Natural killer cell (primary cell): Measurements from ENCODE around the gene HLA-G. TPM values are rescaled to one million over a fixed set of nuclear protein-coding genes. Genes with fewer than 3 reads are reported as not detected.

Experiments used
- ATAC-seq, 3 donors: fragments of 150-1000 bp in 2 of 3; fragments of 200-7000 bp in 1 of 3; cut with Tn5 transposase; 1 replicate in 1 of 3; 2 replicates in 2 of 3; pipeline ENCODE4 v1.10.0; 2021; ENCODE audit warnings: mild to moderate bottlenecking in 2 of 3, moderate library complexity in 2 of 3
- DNase-seq, 2 donors: peaks; one replicate each; pipeline versions ENCODE4 v3.0.0 to v3.0.0-alpha.2; 2013 to 2021; ENCODE audit warnings: mixed read lengths in 1 of 2
- H3K27ac ChIP-seq: one replicate; pipeline ENCODE4 v1.5.1; 2013; ENCODE audit warnings: mild to moderate bottlenecking, low read length
- H3K27me3 ChIP-seq: one replicate; pipeline ENCODE4 v1.6.1; 2013; ENCODE audit warnings: low read length; ENCODE audit not compliant: control insufficient read depth, insufficient read depth
- H3K36me3 ChIP-seq: one replicate; pipeline ENCODE4 v1.6.1; 2013; ENCODE audit warnings: low read length; ENCODE audit not compliant: control insufficient read depth, insufficient read depth
- H3K4me1 ChIP-seq: one replicate; pipeline ENCODE4 v1.6.1; 2013; ENCODE audit warnings: low read length; ENCODE audit not compliant: control insufficient read depth, insufficient read depth
- H3K4me3 ChIP-seq: one replicate; pipeline ENCODE4 v1.5.1; 2013; ENCODE audit warnings: low read length
- H3K9me3 ChIP-seq: one replicate; pipeline ENCODE4 v1.6.1; 2013; ENCODE audit warnings: low read length; ENCODE audit not compliant: control insufficient read depth, insufficient read depth
- H3K27ac Mint-ChIP-seq, 2 donors: one replicate each; pipeline ENCODE4 v1.8.0; 2022; ENCODE audit warnings: mild to moderate bottlenecking in 2 of 2, mixed read lengths in 2 of 2, moderate library complexity in 1 of 2
- H3K27me3 Mint-ChIP-seq, 2 donors: one replicate each; pipeline ENCODE4 v1.8.0; 2022; ENCODE audit warnings: low read depth in 2 of 2, mixed read lengths in 2 of 2
- H3K36me3 Mint-ChIP-seq: one replicate; pipeline ENCODE4 v1.8.0; 2022; ENCODE audit warnings: mixed read lengths
- H3K4me1 Mint-ChIP-seq, 2 donors: one replicate each; pipeline ENCODE4 v1.8.0; 2022; ENCODE audit warnings: mixed read lengths in 2 of 2
- H3K4me3 Mint-ChIP-seq: one replicate; pipeline ENCODE4 v1.8.0; 2022; ENCODE audit warnings: mild to moderate bottlenecking, moderate library complexity, mixed read lengths
- H3K9me3 Mint-ChIP-seq, 2 donors: one replicate each; pipeline ENCODE4 v1.8.0; 2022; ENCODE audit warnings: mixed read lengths in 2 of 2
- WGBS: methylation state at CpG from one replicate; pipeline ENCODE4 v1.1.7; 2013; ENCODE audit warnings: missing lambda C conversion rate; ENCODE audit not compliant: insufficient coverage; 5-methylcytosine and 5-hydroxymethylcytosine counted together
- intact Hi-C: fragments of 100-400 bp; cut with micrococcal nuclease; formaldehyde crosslinking; loops from one replicate; pipeline ENCODE4 v1.14.2; 2022
- total RNA-seq, 4 donors: library from RNA; stranded (reverse); fragments of 120-200 nt in 1 of 4; gene quantifications; one replicate each; pipeline versions ENCODE4 v1.2.3 to v1.2.4, GENCODE V29; 2013 to 2022
- TF ChIP-seq, protein P1 (sequence below): fragments of 200-600 bp; IDR thresholded peaks from one replicate; pipeline ENCODE4 v1.8.0; 2022; ENCODE audit warnings: antibody characterized with exemption

Gene HLA-G
- total RNA-seq, 3 donors from 2014 or later (not counting 1 experiment from before 2014, with no cell fraction given) = 1.6 to 7.7 (median 4.0) TPM

DNA sequence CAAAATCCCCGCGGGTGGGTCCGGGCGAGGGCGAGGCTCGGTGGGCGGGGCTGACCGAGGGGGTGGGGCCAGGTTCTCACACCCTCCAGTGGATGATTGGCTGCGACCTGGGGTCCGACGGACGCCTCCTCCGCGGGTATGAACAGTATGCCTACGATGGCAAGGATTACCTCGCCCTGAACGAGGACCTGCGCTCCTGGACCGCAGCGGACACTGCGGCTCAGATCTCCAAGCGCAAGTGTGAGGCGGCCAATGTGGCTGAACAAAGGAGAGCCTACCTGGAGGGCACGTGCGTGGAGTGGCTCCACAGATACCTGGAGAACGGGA, 809 bp downstream of the HLA-G start:
- DNase-seq (peak in 1 of 2 donors; percentile 32), ATAC-seq (peak in 1 of 3 donors; percentile 44)
- H3K4me1 ChIP-seq = peaks cover 14% of the 10 kb centered on the region
- no peaks in the 10 kb centered on the region for H3K36me3 ChIP-seq
- no peaks in the 10 kb centered on the region for H3K9me3 ChIP-seq
- TF ChIP-seq, protein P1, sequence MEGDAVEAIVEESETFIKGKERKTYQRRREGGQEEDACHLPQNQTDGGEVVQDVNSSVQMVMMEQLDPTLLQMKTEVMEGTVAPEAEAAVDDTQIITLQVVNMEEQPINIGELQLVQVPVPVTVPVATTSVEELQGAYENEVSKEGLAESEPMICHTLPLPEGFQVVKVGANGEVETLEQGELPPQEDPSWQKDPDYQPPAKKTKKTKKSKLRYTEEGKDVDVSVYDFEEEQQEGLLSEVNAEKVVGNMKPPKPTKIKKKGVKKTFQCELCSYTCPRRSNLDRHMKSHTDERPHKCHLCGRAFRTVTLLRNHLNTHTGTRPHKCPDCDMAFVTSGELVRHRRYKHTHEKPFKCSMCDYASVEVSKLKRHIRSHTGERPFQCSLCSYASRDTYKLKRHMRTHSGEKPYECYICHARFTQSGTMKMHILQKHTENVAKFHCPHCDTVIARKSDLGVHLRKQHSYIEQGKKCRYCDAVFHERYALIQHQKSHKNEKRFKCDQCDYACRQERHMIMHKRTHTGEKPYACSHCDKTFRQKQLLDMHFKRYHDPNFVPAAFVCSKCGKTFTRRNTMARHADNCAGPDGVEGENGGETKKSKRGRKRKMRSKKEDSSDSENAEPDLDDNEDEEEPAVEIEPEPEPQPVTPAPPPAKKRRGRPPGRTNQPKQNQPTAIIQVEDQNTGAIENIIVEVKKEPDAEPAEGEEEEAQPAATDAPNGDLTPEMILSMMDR = no peak
- intact Hi-C loops = no loop called here
- Mint-ChIP-seq H3K27me3 (peaks cover 71 to 79% of the 10 kb centered on the region in 2 donors), H3K4me3 (peak overlapping the region; percentile 58), H3K4me1 (peaks cover 0 to 9% of the 10 kb centered on the region in 2 donors), H3K36me3 (no peaks in the 10 kb centered on the region), H3K9me3 (no peaks in the 10 kb centered on the region), H3K27ac (no peak overlapping the region)
- peaks cover 18% of the 10 kb centered on the region for H3K27me3 ChIP-seq
- no peak overlapping the region for H3K27ac ChIP-seq
- 22% methylated on average over 26 of the region's 26 CpGs for WGBS
- no peak overlapping the region for H3K4me3 ChIP-seq

DNA sequence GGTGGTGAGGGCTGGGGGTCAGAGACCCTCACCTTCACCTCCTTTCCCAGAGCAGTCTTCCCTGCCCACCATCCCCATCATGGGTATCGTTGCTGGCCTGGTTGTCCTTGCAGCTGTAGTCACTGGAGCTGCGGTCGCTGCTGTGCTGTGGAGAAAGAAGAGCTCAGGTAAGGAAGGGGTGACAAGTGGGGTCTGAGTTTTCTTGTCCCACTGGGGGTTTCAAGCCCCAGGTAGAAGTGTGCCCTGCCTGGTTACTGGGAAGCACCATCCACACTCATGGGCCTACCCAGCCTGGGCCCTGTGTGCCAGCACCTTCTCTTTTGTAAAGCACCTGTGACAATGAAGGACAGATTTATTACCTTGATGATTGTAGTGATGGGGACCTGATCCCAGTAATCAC, 2.1 kb downstream of the HLA-G start:
- H3K27me3 ChIP-seq = peaks cover 18% of the 10 kb centered on the region
- Mint-ChIP-seq H3K27ac (no peak overlapping the region), H3K36me3 (no peaks in the 10 kb centered on the region), H3K4me1 (peaks cover 0 to 10% of the 10 kb centered on the region in 2 donors), H3K27me3 (peaks cover 68 to 80% of the 10 kb centered on the region in 2 donors), H3K4me3 (no peak overlapping the region), H3K9me3 (no peaks in the 10 kb centered on the region)
- 100% methylated on average over 3 of the region's 3 CpGs for WGBS
- no peak for ATAC-seq
- H3K4me3 ChIP-seq = no peak overlapping the region
- TF ChIP-seq, protein P1 = no peak
- intact Hi-C loops = no loop called here
- DNase-seq = no peak
- H3K27ac ChIP-seq = no peak overlapping the region
- H3K4me1 ChIP-seq = peaks cover 14% of the 10 kb centered on the region
- no peaks in the 10 kb centered on the region for H3K36me3 ChIP-seq
- H3K9me3 ChIP-seq = no peaks in the 10 kb centered on the region

DNA sequence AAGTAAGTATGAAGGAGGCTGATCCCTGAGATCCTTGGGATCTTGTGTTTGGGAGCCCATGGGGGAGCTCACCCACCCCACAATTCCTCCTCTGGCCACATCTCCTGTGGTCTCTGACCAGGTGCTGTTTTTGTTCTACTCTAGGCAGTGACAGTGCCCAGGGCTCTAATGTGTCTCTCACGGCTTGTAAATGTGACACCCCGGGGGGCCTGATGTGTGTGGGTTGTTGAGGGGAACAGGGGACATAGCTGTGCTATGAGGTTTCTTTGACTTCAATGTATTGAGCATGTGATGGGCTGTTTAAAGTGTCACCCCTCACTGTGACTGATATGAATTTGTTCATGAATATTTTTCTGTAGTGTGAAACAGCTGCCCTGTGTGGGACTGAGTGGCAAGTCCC, 2.8 kb downstream of the HLA-G start:
- H3K4me1 Mint-ChIP-seq = peaks cover 0 to 15% of the 10 kb centered on the region in 2 donors
- Histone ChIP-seq H3K9me3 (no peaks in the 10 kb centered on the region), H3K27ac (no peak overlapping the region), H3K4me1 (peaks cover 14% of the 10 kb centered on the region), H3K27me3 (peaks cover 22% of the 10 kb centered on the region), H3K4me3 (no peak overlapping the region), H3K36me3 (no peaks in the 10 kb centered on the region)
- no peaks in the 10 kb centered on the region for H3K9me3 Mint-ChIP-seq
- no peaks in the 10 kb centered on the region for H3K36me3 Mint-ChIP-seq
- no peak overlapping the region for H3K27ac Mint-ChIP-seq
- H3K4me3 Mint-ChIP-seq = no peak overlapping the region
- intact Hi-C loops = no loop called here
- 82% methylated on average over 2 of the region's 2 CpGs for whole genome bisulfite sequencing
- H3K27me3 Mint-ChIP-seq = peaks cover 71 to 80% of the 10 kb centered on the region in 2 donors
- no peak for DNase-seq
- peak in 1 of 3 donors; percentile 18 for ATAC-seq
- TF ChIP-seq, protein P1 = no peak

DNA sequence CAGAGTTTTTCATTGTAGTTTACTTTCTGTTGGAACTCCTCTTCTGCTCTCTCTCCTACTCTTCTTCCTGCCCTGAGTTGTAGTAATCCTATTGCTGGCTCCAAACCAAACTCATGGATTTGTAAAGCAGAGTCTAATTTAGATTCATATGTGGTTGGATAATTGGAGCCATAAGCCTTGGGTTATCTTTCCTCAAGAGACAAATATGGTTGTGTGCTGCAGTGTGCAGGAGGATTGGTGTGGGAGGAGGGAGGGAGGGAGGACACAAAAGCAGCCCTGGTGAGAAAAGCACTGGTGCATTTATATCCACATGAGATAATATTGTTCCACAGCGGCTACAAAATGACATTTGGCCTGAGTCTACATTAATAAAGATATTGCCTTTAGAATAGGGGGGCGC, 4.2 kb downstream of the HLA-G start:
- H3K27me3 ChIP-seq = peaks cover 33% of the 10 kb centered on the region
- ATAC-seq (no peak), DNase-seq (no peak)
- TF ChIP-seq, protein P1 = no peak
- WGBS = 94% methylated on average over 2 of the region's 2 CpGs
- Mint-ChIP-seq H3K36me3 (no peaks in the 10 kb centered on the region), H3K9me3 (no peaks in the 10 kb centered on the region), H3K4me1 (peaks cover 0 to 15% of the 10 kb centered on the region in 2 donors), H3K4me3 (no peak overlapping the region), H3K27ac (no peak overlapping the region), H3K27me3 (peaks cover 66 to 80% of the 10 kb centered on the region in 2 donors)
- H3K36me3 ChIP-seq = no peaks in the 10 kb centered on the region
- intact Hi-C loops = no loop called here
- H3K4me1 ChIP-seq = peaks cover 14% of the 10 kb centered on the region
- H3K27ac ChIP-seq = no peak overlapping the region
- H3K9me3 ChIP-seq = no peaks in the 10 kb centered on the region
- H3K4me3 ChIP-seq = no peak overlapping the region
